ENCODE measurements around the gene RFTN1. TPM values are rescaled to one million over a fixed set of nuclear protein-coding genes. Genes with fewer than 3 reads are reported as not detected.
A peak's percentile ranks its signal among the peaks of the same experiment; 100 is the strongest.

The RFTN1 gene
- total RNA-seq, 2 experiments from 2014 or later: 101 to 113 TPM

- ATAC-seq (no peak), DNase-seq (no peak)
- intact Hi-C loops (cut with DNase I, micrococcal nuclease): no loop called here
- Mint-ChIP-seq H3K36me3 (ENCODE audit: low read depth) (peaks cover 66% of the 10 kb centered on the region), H3K4me1 (peaks cover 83% of the 10 kb centered on the region), H3K9me3 (ENCODE audit: low read depth) (no peaks in the 10 kb centered on the region), H3K27ac (no peak overlapping the region), H3K27me3 (no peaks in the 10 kb centered on the region), H3K4me3 (no peak overlapping the region)
- CTCF ChIA-PET: no interaction called here
- POLR2A ChIA-PET: interaction anchor here (0.6 kb wide), 1 partner anchor 20 kb away, joined by 9 read pairs; no protein-coding TSS in a partner anchor
Measured at GRCh38 chr3:16506884-16507577, 6.5 kb downstream of the RFTN1 start.

- H3K9me3 Mint-ChIP-seq (ENCODE audit: low read depth): no peaks in the 10 kb centered on the region
- peaks cover 62% of the 10 kb centered on the region for H3K36me3 Mint-ChIP-seq (ENCODE audit: low read depth)
- POLR2A ChIA-PET: interaction anchor here (0.6 kb wide), 1 partner anchor 21 kb away, joined by 9 read pairs; no protein-coding TSS in a partner anchor
- CTCF ChIA-PET: no interaction called here
- H3K4me3 Mint-ChIP-seq: no peak overlapping the region
- no peak for ATAC-seq
- no peak overlapping the region for H3K27ac Mint-ChIP-seq
- H3K4me1 Mint-ChIP-seq: peaks cover 79% of the 10 kb centered on the region
- no peaks in the 10 kb centered on the region for H3K27me3 Mint-ChIP-seq
- DNase-seq: no peak
- intact Hi-C loops (cut with DNase I, micrococcal nuclease): no loop called here
Measured at GRCh38 chr3:16506451-16506850, 7.0 kb downstream of the RFTN1 start.

GRCh38 chr3:16504692-16505091 lies 8.8 kb downstream of the RFTN1 start:
- Mint-ChIP-seq H3K27me3 (no peaks in the 10 kb centered on the region), H3K4me3 (no peak overlapping the region), H3K36me3 (ENCODE audit: low read depth) (peaks cover 62% of the 10 kb centered on the region), H3K4me1 (peaks cover 70% of the 10 kb centered on the region), H3K27ac (peak overlapping the region; percentile 52), H3K9me3 (ENCODE audit: low read depth) (no peaks in the 10 kb centered on the region)
- CTCF ChIA-PET: interaction anchor here (0.7 to 1.6 kb wide), 5 partner anchors 9 to 218 kb away, joined by 3 to 9 read pairs (median 4); no protein-coding TSS in a partner anchor
- intact Hi-C loops (cut with DNase I, micrococcal nuclease): no loop called here
- no peak for DNase-seq
- ATAC-seq: no peak
- POLR2A ChIA-PET: interaction anchor here (0.6 to 1.2 kb wide), 3 partner anchors 9 to 28 kb away, joined by 3 to 4 read pairs (median 3); no protein-coding TSS in a partner anchor

GRCh38 chr3:16504242-16504641 lies 9.3 kb downstream of the RFTN1 start:
- ChIA-PET POLR2A (interaction anchor here (0.6 to 1.2 kb wide), 3 partner anchors 8 to 28 kb away, joined by 3 to 4 read pairs (median 3); no protein-coding TSS in a partner anchor), CTCF (interaction anchor here (0.5 to 1.6 kb wide), 5 partner anchors 9 to 218 kb away, joined by 3 to 9 read pairs (median 4); no protein-coding TSS in a partner anchor)
- peaks cover 68% of the 10 kb centered on the region for H3K4me1 Mint-ChIP-seq

GRCh38 chr3:16503191-16503776 lies 10.2 kb downstream of the RFTN1 start:
- peaks cover 71% of the 10 kb centered on the region for H3K36me3 Mint-ChIP-seq (ENCODE audit: low read depth)
- H3K9me3 Mint-ChIP-seq (ENCODE audit: low read depth): no peaks in the 10 kb centered on the region
- DNase-seq: no peak
- no peaks in the 10 kb centered on the region for H3K27me3 Mint-ChIP-seq
- no peak overlapping the region for H3K4me3 Mint-ChIP-seq
- ChIA-PET POLR2A (interaction anchor here (1.4 kb wide), 1 partner anchor 9 kb away, joined by 4 read pairs; no protein-coding TSS in a partner anchor), CTCF (no interaction called here)
- no peak for ATAC-seq
- intact Hi-C loops (cut with DNase I, micrococcal nuclease): no loop called here
- peak overlapping the region; percentile 19 for H3K27ac Mint-ChIP-seq
- H3K4me1 Mint-ChIP-seq: peaks cover 71% of the 10 kb centered on the region

More at GRCh38 chr3:16504242-16504641, 9.3 kb downstream of the RFTN1 start:
- Mint-ChIP-seq H3K4me3 (no peak overlapping the region), H3K36me3 (ENCODE audit: low read depth) (peaks cover 64% of the 10 kb centered on the region), H3K27me3 (no peaks in the 10 kb centered on the region), H3K27ac (no peak overlapping the region), H3K9me3 (ENCODE audit: low read depth) (no peaks in the 10 kb centered on the region)
- no peak for DNase-seq
- intact Hi-C loops (cut with DNase I, micrococcal nuclease): no loop called here
- ATAC-seq: peak; percentile 59

GRCh38 chr3:16502347-16502908 lies 11.1 kb downstream of the RFTN1 start:
- ATAC-seq (no peak), DNase-seq (no peak)
- no peak overlapping the region for H3K27ac Mint-ChIP-seq
- CTCF ChIA-PET: no interaction called here
- H3K4me3 Mint-ChIP-seq: no peak overlapping the region
- H3K9me3 Mint-ChIP-seq (ENCODE audit: low read depth): no peaks in the 10 kb centered on the region
- H3K4me1 Mint-ChIP-seq: peaks cover 70% of the 10 kb centered on the region
- POLR2A ChIA-PET: interaction anchor here (1.4 kb wide), 1 partner anchor 9 kb away, joined by 4 read pairs; no protein-coding TSS in a partner anchor
- H3K36me3 Mint-ChIP-seq (ENCODE audit: low read depth): peaks cover 63% of the 10 kb centered on the region
- H3K27me3 Mint-ChIP-seq: no peaks in the 10 kb centered on the region
- intact Hi-C loops (cut with DNase I, micrococcal nuclease): no loop called here

- peaks cover 72% of the 10 kb centered on the region for H3K4me1 Mint-ChIP-seq
- peaks cover 56% of the 10 kb centered on the region for H3K36me3 Mint-ChIP-seq (ENCODE audit: low read depth)
- H3K27ac Mint-ChIP-seq: no peak overlapping the region
- H3K27me3 Mint-ChIP-seq: no peaks in the 10 kb centered on the region
- POLR2A ChIA-PET: no interaction called here
- no peaks in the 10 kb centered on the region for H3K9me3 Mint-ChIP-seq (ENCODE audit: low read depth)
- intact Hi-C loops (cut with DNase I, micrococcal nuclease): loop anchor here in 1 of 2 experiments (2.0 kb wide), 1 partner anchor 17 kb away; no protein-coding TSS in a partner anchor
- CTCF ChIA-PET: interaction anchor here (0.6 to 1.2 kb wide), 3 partner anchors 10 to 690 kb away, joined by 3 to 6 read pairs (median 3); no protein-coding TSS in a partner anchor
- H3K4me3 Mint-ChIP-seq: no peak overlapping the region
- DNase-seq (no peak), ATAC-seq (no peak)
Measured at GRCh38 chr3:16501376-16501775, 12.1 kb downstream of the RFTN1 start.

- CTCF ChIA-PET: interaction anchor here (0.6 to 1.2 kb wide), 3 partner anchors 11 to 690 kb away, joined by 3 to 6 read pairs (median 3); no protein-coding TSS in a partner anchor
- H3K36me3 Mint-ChIP-seq (ENCODE audit: low read depth): peaks cover 55% of the 10 kb centered on the region
- H3K9me3 Mint-ChIP-seq (ENCODE audit: low read depth): no peaks in the 10 kb centered on the region
- no peak for ATAC-seq
- DNase-seq: no peak
- peaks cover 72% of the 10 kb centered on the region for H3K4me1 Mint-ChIP-seq
- intact Hi-C loops (cut with DNase I, micrococcal nuclease): loop anchor here in 1 of 2 experiments (2.0 kb wide), 1 partner anchor 16 kb away; no protein-coding TSS in a partner anchor
- H3K27ac Mint-ChIP-seq: no peak overlapping the region
- no peaks in the 10 kb centered on the region for H3K27me3 Mint-ChIP-seq
- POLR2A ChIA-PET: no interaction called here
- H3K4me3 Mint-ChIP-seq: no peak overlapping the region
Measured at GRCh38 chr3:16500911-16501310, 12.6 kb downstream of the RFTN1 start.

- H3K4me3 Mint-ChIP-seq: no peak overlapping the region
Measured at GRCh38 chr3:16500093-16500492, 13.4 kb downstream of the RFTN1 start.

GRCh38 chr3:16499351-16499750 lies 14.1 kb downstream of the RFTN1 start:
- no peak overlapping the region for H3K27ac Mint-ChIP-seq
- CTCF ChIA-PET: interaction anchor here (0.6 to 1.5 kb wide), 2 partner anchors 9 to 55 kb away, joined by 3 to 5 read pairs; no protein-coding TSS in a partner anchor

More at GRCh38 chr3:16500093-16500492, 13.4 kb downstream of the RFTN1 start:
- Mint-ChIP-seq H3K27ac (peak overlapping the region; percentile 1), H3K36me3 (ENCODE audit: low read depth) (peaks cover 47% of the 10 kb centered on the region), H3K9me3 (ENCODE audit: low read depth) (no peaks in the 10 kb centered on the region), H3K4me1 (peaks cover 75% of the 10 kb centered on the region), H3K27me3 (no peaks in the 10 kb centered on the region)
- POLR2A ChIA-PET: no interaction called here
- intact Hi-C loops (cut with DNase I, micrococcal nuclease): loop anchor here in 1 of 2 experiments (2.0 kb wide), 1 partner anchor 15 kb away; no protein-coding TSS in a partner anchor
- CTCF ChIA-PET: interaction anchor here (0.6 kb wide), 1 partner anchor 56 kb away, joined by 3 read pairs; no protein-coding TSS in a partner anchor
- no peak for DNase-seq
- no peak for ATAC-seq

More at GRCh38 chr3:16499351-16499750, 14.1 kb downstream of the RFTN1 start:
- DNase-seq: no peak
- H3K4me1 Mint-ChIP-seq: peaks cover 75% of the 10 kb centered on the region
- intact Hi-C loops (cut with DNase I, micrococcal nuclease): no loop called here
- POLR2A ChIA-PET: no interaction called here
- no peaks in the 10 kb centered on the region for H3K9me3 Mint-ChIP-seq (ENCODE audit: low read depth)
- H3K4me3 Mint-ChIP-seq: no peak overlapping the region
- no peaks in the 10 kb centered on the region for H3K27me3 Mint-ChIP-seq
- peaks cover 40% of the 10 kb centered on the region for H3K36me3 Mint-ChIP-seq (ENCODE audit: low read depth)
- no peak for ATAC-seq

All from activated CD4-positive, alpha-beta T cell treated with anti-CD3 and anti-CD28 coated beads for 36 hours (primary cell).